ENCODE data around the gene AMT. TPM values are rescaled to one million over a fixed set of nuclear protein-coding genes. Genes with fewer than 3 reads are reported as not detected.

The AMT gene
- total and polyA plus RNA-seq, 2 of the 13 experiments (the other 11 are each of a cell fraction or from before 2014, with no cell fraction given), result 35.3 to 59.0 TPM

GRCh38 chr3:49465270-49466034 is 43.2 kb upstream of the AMT start (continued):
- TF ChIP-seq ZNF724P (CRISPR knock-in tag; IDR thresholded peaks at IDR 0.05; ENCODE audit: borderline replicate concordance) (no peak), SP140L (CRISPR knock-in tag; IDR thresholded peaks at IDR 0.05; ENCODE audit: borderline replicate concordance) (no peak), HOXA7 (CRISPR knock-in tag; IDR thresholded peaks at IDR 0.05) (no peak), THAP11 (CRISPR knock-in tag; IDR thresholded peaks at IDR 0.05) (0 out of 2 replicates have a peak, but pooled peaks have one; percentile 16), JARID2 (CRISPR knock-in tag; IDR thresholded peaks at IDR 0.05; ENCODE audit: insufficient replicate concordance) (no peak), ELF4 (CRISPR knock-in tag; IDR thresholded peaks at IDR 0.05; ENCODE audit: borderline replicate concordance) (no peak), ZNF451 (CRISPR knock-in tag; IDR thresholded peaks at IDR 0.05) (no peak), ZNF143 (CRISPR knock-in tag; IDR thresholded peaks at IDR 0.05) (peak; percentile 40; the same call in 1 of the 2 replicates), ZNF576 (CRISPR knock-in tag; IDR thresholded peaks at IDR 0.05) (no peak), FOXP1 (IDR thresholded peaks at IDR 0.05) (no peak), FOXP1 (CRISPR knock-in tag; IDR thresholded peaks at IDR 0.05) (peak; percentile 8; the same call in 1 of the 2 replicates), FOXA3 (CRISPR knock-in tag; IDR thresholded peaks at IDR 0.05) (peak; percentile 16; the same call in 1 of the 2 replicates), REL (CRISPR knock-in tag; conservative IDR thresholded peaks at IDR 0.05) (no peak), ELF1 (CRISPR knock-in tag; IDR thresholded peaks at IDR 0.05) (no peak), ZNF83 (CRISPR knock-in tag; IDR thresholded peaks at IDR 0.05; ENCODE audit: borderline replicate concordance) (0 out of 2 replicates have a peak, but pooled peaks have one; percentile 59), FOSL1 (CRISPR knock-in tag; IDR thresholded peaks at IDR 0.05; ENCODE audit: borderline replicate concordance) (peak; percentile 62; the same call in 1 of the 2 replicates), TGIF2 (CRISPR knock-in tag; IDR thresholded peaks at IDR 0.05) (0 out of 2 replicates have a peak, but pooled peaks have one; percentile 15), RBFOX2 (IDR thresholded peaks at IDR 0.05; ENCODE audit: low read depth, low read length) (peak; percentile 56), ZNF232 (CRISPR knock-in tag; IDR thresholded peaks at IDR 0.05; ENCODE audit: borderline replicate concordance) (0 out of 2 replicates have a peak, but pooled peaks have one; percentile 24), ZBTB20 (CRISPR knock-in tag; IDR thresholded peaks at IDR 0.05; ENCODE audit: borderline replicate concordance, low read depth) (no peak), ZKSCAN5 (CRISPR knock-in tag; IDR thresholded peaks at IDR 0.05) (no peak), MIER2 (CRISPR knock-in tag; IDR thresholded peaks at IDR 0.05) (no peak), HNRNPL (IDR thresholded peaks at IDR 0.05; ENCODE audit: low read depth, low read length) (0 out of 2 replicates have a peak, but pooled peaks have one; percentile 15), ARNTL (CRISPR knock-in tag; IDR thresholded peaks at IDR 0.05) (no peak), CCDC6 (CRISPR knock-in tag; IDR thresholded peaks at IDR 0.05) (0 out of 2 replicates have a peak, but pooled peaks have one; percentile 28), GLI4 (CRISPR knock-in tag; IDR thresholded peaks at IDR 0.05; ENCODE audit: borderline replicate concordance) (0 out of 2 replicates have a peak, but pooled peaks have one; percentile 36)

All from HepG2 (cell line).